ENCODE data around the gene SPATA3. TPM values are rescaled to one million over a fixed set of nuclear protein-coding genes. Genes with fewer than 3 reads are reported as not detected.
"Not testable (repeated sequence)": the region's sequence is repeated elsewhere in the genome, so short reads cannot be mapped to it uniquely, and the experiment has no call there.

SPATA3 gene
- total RNA-seq, 1 donor: not detected

GRCh38 chr2:231000211-231000904 lies 4.4 kb downstream of the SPATA3 start:
- Histone ChIP-seq H3K4me1 (ENCODE audit: insufficient read depth, low read length) (no peaks in the 10 kb centered on the region), H3K4me3 (ENCODE audit: low read length) (no peak overlapping the region), H3K9me3 (ENCODE audit: low read depth, low read length) (no peaks in the 10 kb centered on the region), H3K27me3 (ENCODE audit: insufficient read depth, low read length) (peaks cover 13% of the 10 kb centered on the region)

DNA sequence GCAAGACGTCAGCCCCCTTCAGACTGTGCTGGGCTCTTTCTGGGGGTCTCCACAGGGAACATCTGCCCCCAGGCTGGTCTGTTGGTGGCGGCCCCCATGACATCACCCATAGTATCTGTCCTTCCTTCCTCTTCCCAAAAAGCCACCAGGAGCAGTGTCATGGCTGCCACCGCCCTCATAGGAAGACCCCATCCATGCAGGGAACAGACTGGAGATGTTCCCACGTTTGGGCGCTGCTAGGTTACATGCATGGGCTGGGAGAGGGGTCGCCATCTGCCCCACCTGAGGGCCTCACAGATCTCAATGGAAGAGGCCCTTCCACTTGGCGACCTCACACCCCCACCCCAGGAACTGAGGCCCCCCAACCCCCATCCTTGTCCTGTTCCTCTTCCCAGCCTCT lies 5.1 kb downstream of the SPATA3 start:
- no peaks in the 10 kb centered on the region for H3K4me1 ChIP-seq (ENCODE audit: insufficient read depth, low read length)
- no peaks in the 10 kb centered on the region for H3K9me3 ChIP-seq (ENCODE audit: low read depth, low read length)
- peaks cover 13% of the 10 kb centered on the region for H3K27me3 ChIP-seq (ENCODE audit: insufficient read depth, low read length)
- H3K4me3 ChIP-seq (ENCODE audit: low read length): no peak overlapping the region

- peaks cover 13% of the 10 kb centered on the region for H3K27me3 ChIP-seq (ENCODE audit: insufficient read depth, low read length)
- no peaks in the 10 kb centered on the region for H3K9me3 ChIP-seq (ENCODE audit: low read depth, low read length)
- H3K4me3 ChIP-seq (ENCODE audit: low read length): no peak overlapping the region
- no peaks in the 10 kb centered on the region for H3K4me1 ChIP-seq (ENCODE audit: insufficient read depth, low read length)
Observed at GRCh38 chr2:231001921-231002320, 6.0 kb downstream of the SPATA3 start.

DNA sequence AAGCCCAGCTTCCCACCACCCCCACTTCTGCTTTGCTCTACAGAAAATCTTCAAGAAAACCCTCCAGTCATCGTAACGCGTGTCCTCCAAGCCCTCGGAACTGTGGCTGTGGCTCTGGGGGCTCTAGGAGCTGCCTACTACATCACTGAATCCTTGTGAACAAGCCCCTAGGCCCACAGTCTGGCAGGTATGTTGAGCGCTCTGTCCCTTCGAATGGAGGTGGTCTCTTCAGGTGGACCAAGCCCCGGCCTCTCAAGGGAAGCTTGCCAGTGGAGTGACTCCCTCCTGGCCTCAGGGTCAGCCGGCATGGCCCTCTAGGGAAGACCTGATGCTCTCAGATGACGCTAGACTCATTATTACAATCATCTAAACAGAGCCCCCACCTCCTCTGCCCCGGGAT lies 6.7 kb downstream of the SPATA3 start:
- Histone ChIP-seq H3K4me1 (ENCODE audit: insufficient read depth, low read length) (no peaks in the 10 kb centered on the region), H3K9me3 (ENCODE audit: low read depth, low read length) (no peaks in the 10 kb centered on the region), H3K4me3 (ENCODE audit: low read length) (no peak overlapping the region), H3K27me3 (ENCODE audit: insufficient read depth, low read length) (peaks cover 13% of the 10 kb centered on the region)

DNA sequence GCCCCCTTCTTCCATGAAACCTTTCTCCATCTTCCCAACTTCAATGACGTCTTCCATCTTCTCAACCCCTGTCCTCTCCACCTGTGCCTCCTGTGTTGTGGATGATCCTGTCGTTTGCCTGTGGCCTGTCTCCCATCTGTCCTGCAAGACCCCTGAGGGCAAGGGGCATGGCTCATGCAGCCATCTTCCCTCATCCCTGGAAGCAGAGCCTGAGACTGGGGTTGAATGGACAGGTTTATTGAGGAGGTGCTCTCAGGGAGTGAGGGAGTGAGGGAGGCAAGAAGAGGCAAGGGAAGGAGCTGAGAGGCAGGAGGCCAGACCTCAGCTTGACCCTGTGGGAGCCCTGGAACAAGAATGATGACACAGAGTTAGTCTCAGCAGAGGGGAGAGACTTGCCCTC lies 7.3 kb downstream of the SPATA3 start:
- H3K4me3 ChIP-seq (ENCODE audit: low read length): no peak overlapping the region
- no peaks in the 10 kb centered on the region for H3K4me1 ChIP-seq (ENCODE audit: insufficient read depth, low read length)
- no peaks in the 10 kb centered on the region for H3K9me3 ChIP-seq (ENCODE audit: low read depth, low read length)
- H3K27me3 ChIP-seq (ENCODE audit: insufficient read depth, low read length): peaks cover 13% of the 10 kb centered on the region

DNA sequence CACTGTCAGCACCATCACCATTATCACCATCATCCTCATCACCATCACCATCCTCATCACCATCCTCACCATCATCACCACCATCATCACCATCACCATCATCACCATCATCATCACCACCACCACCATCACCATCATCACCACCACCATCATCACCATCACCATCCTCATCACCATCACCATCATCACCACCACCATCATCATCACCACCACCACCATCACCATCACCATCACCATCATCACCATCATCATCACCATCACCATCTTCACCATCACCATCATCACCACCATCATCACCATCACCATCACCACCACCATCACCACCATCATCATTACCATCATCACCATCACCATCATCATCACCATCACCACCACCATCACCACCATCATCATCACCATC lies 9.0 kb downstream of the SPATA3 start:
- not testable (repeated sequence) for H3K4me1 ChIP-seq (ENCODE audit: insufficient read depth, low read length); H3K9me3 ChIP-seq (ENCODE audit: low read depth, low read length); H3K4me3 ChIP-seq (ENCODE audit: low read length); H3K27me3 ChIP-seq (ENCODE audit: insufficient read depth, low read length)

DNA sequence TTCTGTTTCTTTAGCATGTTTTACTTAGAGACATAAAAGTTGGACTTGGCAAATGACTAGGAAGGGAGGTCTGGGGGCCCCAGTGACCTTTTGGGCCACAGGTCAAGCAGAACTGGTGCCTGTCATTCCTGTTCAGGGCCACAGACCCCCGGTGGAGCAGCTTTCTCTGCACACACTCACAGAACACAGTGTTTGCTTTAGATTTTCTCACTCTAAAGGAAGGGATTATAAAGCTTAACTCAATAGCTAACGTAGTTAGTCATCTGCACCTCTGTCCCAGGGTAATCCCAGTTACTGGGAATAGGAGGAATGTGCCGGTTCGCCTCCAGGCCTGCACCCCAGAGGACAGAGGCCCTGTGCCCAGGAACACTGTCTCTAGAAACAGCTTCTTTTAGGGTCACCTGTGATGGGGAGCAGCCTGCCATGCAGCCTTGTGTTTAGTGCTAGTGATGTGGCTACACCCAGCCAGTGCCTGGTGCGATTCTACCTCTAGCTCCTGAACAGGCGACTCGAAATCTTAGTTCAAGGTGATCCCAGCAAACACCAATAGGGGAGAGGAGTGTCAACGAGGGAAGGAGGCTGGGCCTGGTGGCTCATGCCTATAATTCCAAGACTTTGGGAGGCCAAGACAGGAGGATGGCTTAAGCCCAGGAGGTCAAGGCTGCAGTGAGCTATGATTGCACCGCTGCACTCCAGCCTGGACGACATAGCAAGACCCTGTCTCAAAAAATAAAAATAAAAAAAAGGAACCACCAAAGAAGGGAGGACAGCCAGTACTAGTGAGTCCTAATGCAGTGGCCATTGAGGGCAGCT lies 11.6 kb downstream of the SPATA3 start:
- Histone ChIP-seq H3K27me3 (ENCODE audit: insufficient read depth, low read length) (no peaks in the 10 kb centered on the region), H3K4me1 (ENCODE audit: insufficient read depth, low read length) (no peaks in the 10 kb centered on the region), H3K4me3 (ENCODE audit: low read length) (no peak overlapping the region), H3K9me3 (ENCODE audit: low read depth, low read length) (no peaks in the 10 kb centered on the region)

- Histone ChIP-seq H3K4me3 (ENCODE audit: low read length) (no peak overlapping the region), H3K27me3 (ENCODE audit: insufficient read depth, low read length) (no peaks in the 10 kb centered on the region), H3K4me1 (ENCODE audit: insufficient read depth, low read length) (no peaks in the 10 kb centered on the region), H3K9me3 (ENCODE audit: low read depth, low read length) (no peaks in the 10 kb centered on the region)
Observed at GRCh38 chr2:231008131-231008530, 12.2 kb downstream of the SPATA3 start.

DNA sequence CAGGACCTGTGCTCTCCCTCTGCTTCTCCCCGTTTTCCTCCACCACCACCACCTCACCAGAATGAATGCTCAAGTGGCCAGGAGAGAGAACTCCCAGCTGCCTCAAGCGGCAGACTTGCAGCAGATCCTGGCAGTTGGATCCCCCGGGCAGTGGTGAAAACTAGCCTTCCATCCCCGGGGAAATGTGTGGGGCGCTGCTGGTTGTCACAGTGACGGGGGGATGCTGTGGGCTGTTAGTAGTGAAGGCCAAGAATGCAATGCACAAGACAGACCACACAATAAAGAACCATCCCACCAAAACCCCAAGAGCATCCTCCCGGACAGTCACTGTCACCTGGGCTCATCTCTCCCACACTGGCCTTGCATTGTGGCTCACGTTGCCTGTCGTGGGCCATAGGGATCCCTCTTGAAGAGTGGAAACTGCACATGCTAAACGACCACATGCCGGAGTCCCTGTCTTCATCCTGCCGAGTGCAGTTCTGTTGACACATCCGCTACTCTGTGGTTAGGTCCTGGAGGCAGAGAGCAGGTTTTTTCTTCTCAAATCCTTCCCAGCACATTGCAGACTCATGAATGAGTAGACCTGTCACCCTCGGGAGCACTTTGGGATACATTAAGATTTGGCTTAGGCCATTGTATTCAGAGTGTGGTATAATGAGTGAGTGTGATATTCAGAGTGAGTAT lies 13.5 kb downstream of the SPATA3 start:
- H3K4me1 ChIP-seq (ENCODE audit: insufficient read depth, low read length): no peaks in the 10 kb centered on the region
- no peaks in the 10 kb centered on the region for H3K27me3 ChIP-seq (ENCODE audit: insufficient read depth, low read length)
- H3K4me3 ChIP-seq (ENCODE audit: low read length): no peak overlapping the region
- no peaks in the 10 kb centered on the region for H3K9me3 ChIP-seq (ENCODE audit: low read depth, low read length)

GRCh38 chr2:231010201-231010730 lies 14.3 kb downstream of the SPATA3 start:
- no peaks in the 10 kb centered on the region for H3K9me3 ChIP-seq (ENCODE audit: low read depth, low read length)
- H3K27me3 ChIP-seq (ENCODE audit: insufficient read depth, low read length): no peaks in the 10 kb centered on the region
- no peak overlapping the region for H3K4me3 ChIP-seq (ENCODE audit: low read length)
- no peaks in the 10 kb centered on the region for H3K4me1 ChIP-seq (ENCODE audit: insufficient read depth, low read length)

DNA sequence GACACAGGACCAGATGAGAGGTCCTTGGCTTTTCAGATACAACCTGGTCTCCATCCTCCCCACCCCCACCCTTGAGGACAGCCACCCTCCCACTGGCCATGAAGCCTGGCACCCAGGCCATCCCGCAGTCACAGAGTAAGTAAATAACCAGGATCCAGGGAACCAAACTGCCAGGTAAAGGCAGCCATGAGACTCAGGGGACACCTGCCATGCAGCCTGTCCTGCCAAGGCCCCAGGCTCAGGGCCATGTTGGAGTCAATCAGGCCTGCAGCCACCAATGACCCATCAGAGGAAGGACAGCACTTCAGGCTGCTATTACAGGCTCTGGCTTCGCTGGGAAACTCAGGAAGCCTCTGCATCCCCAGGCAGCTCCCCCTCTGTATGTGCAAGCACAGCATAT lies 15.6 kb downstream of the SPATA3 start:
- Histone ChIP-seq H3K4me1 (ENCODE audit: insufficient read depth, low read length) (no peaks in the 10 kb centered on the region), H3K9me3 (ENCODE audit: low read depth, low read length) (no peaks in the 10 kb centered on the region), H3K27me3 (ENCODE audit: insufficient read depth, low read length) (no peaks in the 10 kb centered on the region), H3K4me3 (ENCODE audit: low read length) (no peak overlapping the region)

DNA sequence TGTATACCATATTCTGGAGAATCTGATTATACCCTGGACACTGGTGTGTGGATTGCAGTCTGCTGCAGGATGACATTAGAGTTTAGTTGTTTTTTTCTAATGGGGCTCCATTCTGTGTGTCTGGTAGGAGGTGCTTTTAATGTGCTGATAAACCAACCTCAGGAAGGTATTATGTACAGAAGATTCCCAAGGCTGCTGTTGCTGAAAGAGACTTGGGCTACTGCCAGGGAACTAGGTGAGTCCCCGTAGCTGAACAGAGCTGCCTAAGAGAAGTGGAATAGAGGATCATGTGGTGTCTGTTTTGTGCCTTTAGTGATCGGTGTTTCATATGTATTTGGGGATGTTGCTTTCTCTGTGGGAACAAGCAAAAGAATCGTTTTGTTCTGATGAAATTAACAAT lies 16.5 kb downstream of the SPATA3 start:
- Histone ChIP-seq H3K9me3 (ENCODE audit: low read depth, low read length) (no peaks in the 10 kb centered on the region), H3K27me3 (ENCODE audit: insufficient read depth, low read length) (no peaks in the 10 kb centered on the region), H3K4me3 (ENCODE audit: low read length) (no peak overlapping the region), H3K4me1 (ENCODE audit: insufficient read depth, low read length) (no peaks in the 10 kb centered on the region)

GRCh38 chr2:231013820-231014219 lies 17.9 kb downstream of the SPATA3 start:
- Histone ChIP-seq H3K4me1 (ENCODE audit: insufficient read depth, low read length) (no peaks in the 10 kb centered on the region), H3K9me3 (ENCODE audit: low read depth, low read length) (no peaks in the 10 kb centered on the region), H3K27me3 (ENCODE audit: insufficient read depth, low read length) (no peaks in the 10 kb centered on the region), H3K4me3 (ENCODE audit: low read length) (no peak overlapping the region)

DNA sequence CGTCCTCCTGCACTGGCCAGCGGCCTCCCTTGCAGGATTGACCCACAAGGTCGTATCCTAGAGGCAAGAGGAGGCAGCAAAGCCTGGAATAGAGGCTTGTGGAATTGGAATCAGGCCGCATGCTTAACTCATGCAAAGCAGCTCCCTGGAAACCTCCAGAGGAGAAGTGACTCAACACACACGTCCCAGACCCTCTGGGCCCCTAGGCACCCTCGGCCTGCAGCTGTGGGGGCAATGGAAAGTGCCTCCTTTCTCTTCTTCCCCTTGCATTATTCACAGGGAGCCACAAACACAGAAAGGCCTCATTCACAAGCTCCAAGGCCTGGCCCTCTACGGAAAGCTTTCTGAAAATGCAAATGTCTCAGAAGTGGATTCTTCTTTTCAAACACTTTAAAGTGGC lies 19.6 kb downstream of the SPATA3 start:
- H3K4me1 ChIP-seq (ENCODE audit: insufficient read depth, low read length): no peaks in the 10 kb centered on the region
- H3K27me3 ChIP-seq (ENCODE audit: insufficient read depth, low read length): no peaks in the 10 kb centered on the region
- H3K9me3 ChIP-seq (ENCODE audit: low read depth, low read length): no peaks in the 10 kb centered on the region
- no peak overlapping the region for H3K4me3 ChIP-seq (ENCODE audit: low read length)

GRCh38 chr2:231015926-231016325 lies 20.0 kb downstream of the SPATA3 start:
- H3K4me1 ChIP-seq (ENCODE audit: insufficient read depth, low read length): no peaks in the 10 kb centered on the region
- H3K27me3 ChIP-seq (ENCODE audit: insufficient read depth, low read length): no peaks in the 10 kb centered on the region
- no peak overlapping the region for H3K4me3 ChIP-seq (ENCODE audit: low read length)
- H3K9me3 ChIP-seq (ENCODE audit: low read depth, low read length): no peaks in the 10 kb centered on the region
